K562 (cell line): ENCODE results near the gene LRP1B. TPM values are rescaled to one million over a fixed set of nuclear protein-coding genes. Genes with fewer than 3 reads are reported as not detected.

Experiments
- ATAC-seq: fragments of 200-7000 bp; cut with Tn5 transposase; 3 replicates; pipeline ENCODE4 v1.9.1; 2020; ENCODE audit warnings: moderate library complexity
- BruUV-seq: library from RNA; stranded (reverse); fragments of 400-500 nt; replicated peaks from 2 replicates; lab custom pipeline; 2021; lab: Mats Ljungman, UMichigan
- CTCF ChIA-PET: fragments of 300-600 bp; formaldehyde crosslinking; extraction: SDS; loops from one replicate; lab custom pipeline; 2021; ENCODE audit warnings: low intra/inter-chr PET ratio; lab: Yijun Ruan, JAX
- POLR2A ChIA-PET: fragments of 300-600, 350-650 bp; sonication (Branson Sonifier 250); formaldehyde crosslinking; extraction: SDS; loops from one replicate; lab custom pipeline; 2021; ENCODE audit warnings: antibody characterized with exemption, inconsistent platforms; lab: Yijun Ruan, JAX
- DNase-seq, 4 experiments: peaks; one replicate each; pipeline versions ENCODE4 v3.0.0 to v3.0.0-alpha.2; 2011 to 2018; ENCODE audit warnings: low spot score in 3 of 4, mixed read lengths in 3 of 4; ENCODE audit errors: extremely low read depth in 1 of 4
- FAIRE-seq: peaks from 2 replicates; lab custom pipeline; 2011; peaks lifted over from hg19 to GRCh38; lab: Jason Lieb, UNC
- H2AFZ ChIP-seq: 2 replicates; pipeline ENCODE4 v1.6.0; 2011; ENCODE audit warnings: low read depth, low read length, control low read depth, inconsistent platforms
- H3K27ac ChIP-seq: fragments of 200-600 bp; 3 replicates; pipeline ENCODE4 v1.8.0; 2011; ENCODE audit warnings: low read depth, mild to moderate bottlenecking, control low read depth, inconsistent platforms, low read length, moderate library complexity, mixed read lengths; ENCODE audit errors: extremely low read depth
- H3K27me3 ChIP-seq, 2 experiments: fragments of 300-600 bp in 1 of 2; 2 replicates in 1 of 2; 3 replicates in 1 of 2; pipeline versions ENCODE4 v1.6.0 to v1.8.0; 2011; ENCODE audit warnings: inconsistent platforms in 2 of 2, low read length in 2 of 2, mild to moderate bottlenecking in 1 of 2, mixed read lengths in 1 of 2, moderate library complexity in 1 of 2; ENCODE audit not compliant: control insufficient read depth in 2 of 2, insufficient read depth in 2 of 2
- H3K36me3 ChIP-seq: fragments of 300-600 bp; 3 replicates; pipeline ENCODE4 v1.8.0; 2011; ENCODE audit warnings: mild to moderate bottlenecking, low read length, inconsistent platforms; ENCODE audit not compliant: control insufficient read depth, insufficient read depth
- H3K4me1 ChIP-seq, 2 experiments: fragments of 200-600 bp in 1 of 2; replicated peaks in 1 of 2; 2 replicates in 1 of 2; 3 replicates in 1 of 2; pipeline versions ENCODE4 v1.5.1 to v1.8.0; 2011; ENCODE audit warnings: inconsistent platforms in 2 of 2, low read length in 2 of 2, mild to moderate bottlenecking in 1 of 2, mixed read lengths in 1 of 2, moderate library complexity in 1 of 2; ENCODE audit not compliant: control insufficient read depth in 2 of 2, insufficient read depth in 2 of 2
- H3K4me2 ChIP-seq: 2 replicates; pipeline ENCODE4 v1.6.1; 2011; ENCODE audit warnings: low read length, control low read depth, inconsistent platforms, mixed read lengths; ENCODE audit not compliant: insufficient read depth
- H3K4me3 ChIP-seq: fragments of 200-600 bp; sonication (generic), shearing (Covaris generic); 2 replicates; pipeline ENCODE4 v1.5.1; 2016; ENCODE audit warnings: control low read depth, inconsistent platforms
- H3K79me2 ChIP-seq: fragments of 200-600 bp; 3 replicates; pipeline ENCODE4 v1.8.0; 2011; ENCODE audit warnings: low read length, inconsistent platforms; ENCODE audit not compliant: control insufficient read depth, insufficient read depth
- H3K9ac ChIP-seq, 2 experiments: 2 replicates each; pipeline versions ENCODE4 v1.6.0 to v1.6.1; 2011; ENCODE audit warnings: low read depth in 2 of 2, low read length in 2 of 2, control low read depth in 1 of 2, inconsistent platforms in 1 of 2, mild to moderate bottlenecking in 1 of 2, mixed read lengths in 1 of 2; ENCODE audit not compliant: insufficient read depth in 1 of 2
- H3K9me1 ChIP-seq: one replicate; pipeline ENCODE4 v1.6.0; 2011; ENCODE audit warnings: inconsistent platforms, mild to moderate bottlenecking, low read length, moderate library complexity; ENCODE audit not compliant: control insufficient read depth, insufficient read depth
- H3K9me3 ChIP-seq: replicated peaks from 2 replicates; pipeline ENCODE4 v1.5.1; 2011; ENCODE audit warnings: low read depth, low read length, inconsistent platforms; ENCODE audit not compliant: control insufficient read depth, insufficient read depth
- H4K20me1 ChIP-seq: replicated peaks from 2 replicates; pipeline ENCODE4 v1.6.1; 2011; ENCODE audit warnings: low read length, inconsistent platforms, mixed read lengths; ENCODE audit not compliant: control insufficient read depth, insufficient read depth
- ARHGAP35 ChIP-seq: fragments of 450-650 bp; IDR thresholded peaks from 2 replicates; pipeline ENCODE4 v1.6.1; 2018; ENCODE audit not compliant: partially characterized antibody
- ELF4 ChIP-seq: fragments of 450-650 bp; formaldehyde crosslinking; IDR thresholded peaks from 2 replicates; pipeline ENCODE4 v1.4.0; 2022; ENCODE audit warnings: missing genetic modification characterization
- GTF2A2 ChIP-seq: IDR thresholded peaks from 2 replicates; pipeline ENCODE4 v1.6.1; 2016; ENCODE audit warnings: mild to moderate bottlenecking, missing genetic modification characterization, missing compliant biosample characterization
- HDGF ChIP-seq: fragments of 450-650 bp; IDR thresholded peaks from 2 replicates; pipeline ENCODE4 v1.6.1; 2016
- KLF16 ChIP-seq: IDR thresholded peaks from 2 replicates; pipeline ENCODE4 v1.6.1; 2016; ENCODE audit warnings: antibody characterized with exemption
- MYBL2 ChIP-seq, 2 experiments: fragments of 450-650 bp in 1 of 2; sonication (generic) in 1 of 2; formaldehyde crosslinking in 1 of 2; IDR thresholded peaks; 2 replicates each; pipeline versions ENCODE4 v1.6.1 to v1.8.1; 2017 to 2022; ENCODE audit warnings: borderline replicate concordance in 1 of 2, inconsistent platforms in 1 of 2, low read depth in 1 of 2, mild to moderate bottlenecking in 1 of 2, missing genetic modification reagents in 1 of 2, moderate library complexity in 1 of 2
- PML ChIP-seq: IDR thresholded peaks from 2 replicates; pipeline ENCODE4 v1.6.1; 2012; ENCODE audit warnings: low read length, inconsistent platforms
- RAD51 ChIP-seq: fragments of 450-650 bp; IDR thresholded peaks from 2 replicates; pipeline ENCODE4 v1.7.1; 2016; ENCODE audit warnings: low read depth, mild to moderate bottlenecking, borderline replicate concordance
- TCFL5 ChIP-seq: fragments of 250-450 bp; sonication (Bioruptor Pico); conservative IDR thresholded peaks from 2 replicates; pipeline ENCODE4 v1.6.1; 2021; ENCODE audit warnings: mild to moderate bottlenecking, moderate library complexity, matching md5 sums
- ZC3H8 ChIP-seq: fragments of 450-650 bp; IDR thresholded peaks from 2 replicates; pipeline ENCODE4 v1.6.1; 2017
- ZNF316 ChIP-seq: fragments of 450-650 bp; IDR thresholded peaks from 2 replicates; pipeline ENCODE4 v1.6.1; 2016
- ZNF584 ChIP-seq: fragments of 200-800 bp; sonication (Bioruptor generic); IDR thresholded peaks from 2 replicates; pipeline ENCODE4 v1.6.1; 2016; ENCODE audit warnings: low read depth, mild to moderate bottlenecking, missing genetic modification characterization, missing compliant biosample characterization
- ZNF639 ChIP-seq, 2 experiments: fragments of 200-800 bp in 1 of 2; sonication (Bioruptor generic) in 1 of 2; sonication (generic) in 1 of 2; formaldehyde crosslinking in 1 of 2; IDR thresholded peaks in 1 of 2; conservative IDR thresholded peaks in 1 of 2; 2 replicates each; pipeline versions ENCODE4 v1.5.0 to v1.6.1; 2016 to 2020; ENCODE audit warnings: missing compliant biosample characterization in 1 of 2, missing genetic modification characterization in 1 of 2, missing genetic modification reagents in 1 of 2
- ZNF764 ChIP-seq: fragments of 250-450 bp; sonication (Bioruptor Pico); IDR thresholded peaks from 2 replicates; pipeline ENCODE4 v1.4.0; 2020; ENCODE audit warnings: low read depth, mild to moderate bottlenecking, moderate library complexity
- WGBS: fragments of 100-300 bp; shearing (Covaris generic); methylation state at CpG from one replicate; pipeline ENCODE4 v1.1.6; 2016; ENCODE audit warnings: low coverage, mixed read lengths; ENCODE audit not compliant: insufficient coverage; ENCODE audit errors: missing lambda C conversion rate; 5-methylcytosine and 5-hydroxymethylcytosine counted together
- in situ Hi-C: fragments of 300-500 bp; cut with MboI; formaldehyde crosslinking; loops from 4 replicates; pipeline ENCODE4 v1.15.0; 2018; ENCODE audit warnings: inconsistent platforms, mixed read lengths
- intact Hi-C: fragments of 100-400 bp; cut with micrococcal nuclease; formaldehyde crosslinking; loops from 2 replicates; pipeline ENCODE4 v1.14.2; 2022
- polyA plus RNA-seq, 8 experiments: library from polyadenylated mRNA; depleted of rRNA in 4 of 8; stranded (reverse) in 5 of 8; unstranded in 3 of 8; fragments of >200 nt; fragmentation: Nextera tagmentation in 2 of 8; fragmentation: Illumina TruSeq in 1 of 8; extraction: Ambion mirVana in 2 of 8; extraction: Trizol in 1 of 8; gene quantifications; 2 replicates each; pipeline versions ENCODE4 v1.2.1 to v1.2.3, GENCODE V29; 2011 to 2014; ENCODE audit warnings: inconsistent platforms in 1 of 8, missing spikeins in 1 of 8
- total RNA-seq, 7 experiments: library from RNA; depleted of rRNA in 6 of 7; stranded (reverse); fragments of >200 nt in 6 of 7; fragmentation: Illumina TruSeq in 2 of 7; extraction: Trizol in 2 of 7; gene quantifications; 2 replicates each; pipeline versions ENCODE4 v1.2.1 to v1.2.3, GENCODE V29; 2011 to 2021; ENCODE audit warnings: low replicate concordance in 1 of 7
- TF ChIP-seq, protein P1 (sequence below): fragments of 450-650 bp; IDR thresholded peaks from 2 replicates; pipeline ENCODE4 v1.6.1; 2016; ENCODE audit warnings: low read depth, mild to moderate bottlenecking, moderate library complexity

Gene LRP1B
- total and polyA plus RNA-seq, 9 of the 15 experiments (the other 6 are each of a cell fraction or from before 2014, with no cell fraction given) = not detected

GRCh38 chr2:140975237-140975636 is 1155.6 kb downstream of the LRP1B start:
- Histone ChIP-seq H3K4me1 (no peaks in the 10 kb centered on the region), H3K27me3 (no peaks in the 10 kb centered on the region), H4K20me1 (no peaks in the 10 kb centered on the region), H3K9me3 (no peaks in the 10 kb centered on the region), H3K9me1 (no peaks in the 10 kb centered on the region), H3K36me3 (no peaks in the 10 kb centered on the region), H3K4me3 (no peak overlapping the region), H3K9ac (no peak overlapping the region), H3K4me2 (no peak overlapping the region), H2AFZ (no peak overlapping the region), H3K27ac (no peak overlapping the region), H3K79me2 (no peaks in the 10 kb centered on the region)
- intact Hi-C loops = no loop called here
- no peak for DNase-seq
- CTCF ChIA-PET = no interaction called here
- TF ChIP-seq ZNF584 (CRISPR knock-in tag) (no peak), GTF2A2 (tag) (no peak), ARHGAP35 (no peak), ELF4 (no peak), KLF16 (no peak), MYBL2 (IDR thresholded peaks at IDR 0.05; ENCODE audit: low read depth) (no peak), MYBL2 (CRISPR knock-in tag; IDR thresholded peaks at IDR 0.05; ENCODE audit: borderline replicate concordance) (no peak)
- ATAC-seq = no peak
- POLR2A ChIA-PET = no interaction called here
- no peak for FAIRE-seq
- BruUV-seq = no TSS peak
- in situ Hi-C loops = no loop called here

- no peak for FAIRE-seq
- TF ChIP-seq ZNF316 (peak; percentile 72), RAD51 (no peak), HDGF (no peak), PML (no peak), ZC3H8 (no peak), ZNF764 (CRISPR knock-in tag) (no peak), ZNF639 (CRISPR knock-in tag; conservative IDR thresholded peaks at IDR 0.05 in 1 of 2, IDR thresholded peaks at IDR 0.05 in 1 of 2) (no peak), TCFL5 (CRISPR knock-in tag) (no peak)
- TF ChIP-seq, protein P1, sequence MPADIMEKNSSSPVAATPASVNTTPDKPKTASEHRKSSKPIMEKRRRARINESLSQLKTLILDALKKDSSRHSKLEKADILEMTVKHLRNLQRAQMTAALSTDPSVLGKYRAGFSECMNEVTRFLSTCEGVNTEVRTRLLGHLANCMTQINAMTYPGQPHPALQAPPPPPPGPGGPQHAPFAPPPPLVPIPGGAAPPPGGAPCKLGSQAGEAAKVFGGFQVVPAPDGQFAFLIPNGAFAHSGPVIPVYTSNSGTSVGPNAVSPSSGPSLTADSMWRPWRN = no peak
Observed at GRCh38 chr2:140972724-140973123, 1158.1 kb downstream of the LRP1B start.

More at GRCh38 chr2:140972724-140973123, 1158.1 kb downstream of the LRP1B start:
- no peak overlapping the region for H3K9ac ChIP-seq
- in situ Hi-C loops = no loop called here
- no peaks in the 10 kb centered on the region for H3K9me1 ChIP-seq
- POLR2A ChIA-PET = no interaction called here
- no peaks in the 10 kb centered on the region for H3K79me2 ChIP-seq
- no peaks in the 10 kb centered on the region for H3K9me3 ChIP-seq
- H3K27me3 ChIP-seq = no peaks in the 10 kb centered on the region
- H3K4me3 ChIP-seq = no peak overlapping the region
- DNase-seq (no peak), ATAC-seq (no peak)
- no peaks in the 10 kb centered on the region for H3K36me3 ChIP-seq
- no peak overlapping the region for H2AFZ ChIP-seq
- 13% methylated on average over 1 of the region's 1 CpG for WGBS
- H3K27ac ChIP-seq = no peak overlapping the region
- intact Hi-C loops = no loop called here
- H3K4me2 ChIP-seq = no peak overlapping the region
- CTCF ChIA-PET = no interaction called here
- no peaks in the 10 kb centered on the region for H4K20me1 ChIP-seq
- BruUV-seq = no TSS peak
- H3K4me1 ChIP-seq = no peaks in the 10 kb centered on the region
